Caco-2 (cell line): ENCODE data around the gene CPEB3. TPM values are rescaled to one million over a fixed set of nuclear protein-coding genes. Genes with fewer than 3 reads are reported as not detected.

Source experiments
- BruUV-seq: library from RNA; stranded (reverse); fragments of 400-500 nt; replicated peaks from 2 replicates; lab custom pipeline; 2021; lab: Mats Ljungman, UMichigan
- CTCF ChIA-PET: fragments of 300-600 bp; sonication (Branson Sonifier 250); formaldehyde crosslinking; loops from one replicate; lab custom pipeline; 2022; ENCODE audit warnings: antibody characterized with exemption; lab: Charles Lee
- POLR2A ChIA-PET: fragments of 300-600 bp; sonication (Branson Sonifier 250); formaldehyde crosslinking; loops from one replicate; lab custom pipeline; 2022; ENCODE audit warnings: antibody characterized with exemption; lab: Charles Lee
- DNase-seq, 2 experiments: peaks; one replicate each; pipeline versions ENCODE4 v3.0.0 to v3.0.0-alpha.2; 2020 to 2022
- H3K27me3 ChIP-seq: replicated peaks from 2 replicates; pipeline ENCODE4 v1.6.0; 2011; ENCODE audit warnings: low read length; ENCODE audit not compliant: control insufficient read depth, insufficient read depth
- H3K36me3 ChIP-seq: 2 replicates; pipeline ENCODE4 v1.5.1; 2011; ENCODE audit warnings: low read length; ENCODE audit not compliant: control insufficient read depth, insufficient read depth
- H3K4me1 ChIP-seq: fragments of 250-450 bp; sonication (Bioruptor Pico); 2 replicates; pipeline ENCODE4 v1.5.1; 2020; ENCODE audit warnings: mild to moderate bottlenecking
- H3K4me3 ChIP-seq: 2 replicates; pipeline ENCODE4 v1.5.1; 2011; ENCODE audit warnings: low read depth, mild to moderate bottlenecking, control low read depth, low read length
- H3K9me3 ChIP-seq: fragments of 250-450 bp; sonication (Bioruptor Pico); 2 replicates; pipeline ENCODE4 v1.5.1; 2020; ENCODE audit warnings: mild to moderate bottlenecking, moderate library complexity
- H3K27ac Mint-ChIP-seq: one replicate; pipeline ENCODE4 v1.8.0; 2022; ENCODE audit warnings: mixed read lengths; ENCODE audit not compliant: unreplicated experiment
- H3K27me3 Mint-ChIP-seq: one replicate; pipeline ENCODE4 v1.8.0; 2022; ENCODE audit warnings: mixed read lengths; ENCODE audit not compliant: insufficient read depth, unreplicated experiment
- H3K36me3 Mint-ChIP-seq: one replicate; pipeline ENCODE4 v1.8.0; 2022; ENCODE audit warnings: mild to moderate bottlenecking, mixed read lengths; ENCODE audit not compliant: insufficient read depth, unreplicated experiment
- H3K4me1 Mint-ChIP-seq: one replicate; pipeline ENCODE4 v1.8.0; 2022; ENCODE audit warnings: low read depth, mixed read lengths; ENCODE audit not compliant: unreplicated experiment
- H3K4me3 Mint-ChIP-seq: one replicate; pipeline ENCODE4 v1.8.0; 2022; ENCODE audit warnings: mild to moderate bottlenecking, moderate library complexity, mixed read lengths; ENCODE audit not compliant: unreplicated experiment
- H3K9me3 Mint-ChIP-seq: one replicate; pipeline ENCODE4 v1.8.0; 2022; ENCODE audit warnings: mixed read lengths; ENCODE audit not compliant: unreplicated experiment
- intact Hi-C: fragments of 100-400 bp; cut with micrococcal nuclease; formaldehyde crosslinking; loops from one replicate; pipeline ENCODE4 v1.10.0; 2022; ENCODE audit not compliant: unreplicated experiment
- total RNA-seq: library from RNA; stranded (reverse); gene quantifications from 2 replicates; pipeline ENCODE4 v1.2.3, GENCODE V29; 2022
- TF ChIP-seq, protein P1 (sequence below), 2 experiments: fragments of 200-600 bp in 1 of 2; IDR thresholded peaks; 1 replicate in 1 of 2; 2 replicates in 1 of 2; pipeline versions ENCODE4 v1.5.1 to v1.8.0; 2011 to 2022; ENCODE audit warnings: antibody characterized with exemption in 1 of 2, control low read depth in 1 of 2, inconsistent platforms in 1 of 2, low read depth in 1 of 2, low read length in 1 of 2, mild to moderate bottlenecking in 1 of 2, moderate library complexity in 1 of 2; ENCODE audit not compliant: insufficient read depth in 1 of 2, severe bottlenecking in 1 of 2, unreplicated experiment in 1 of 2

Gene CPEB3
- total RNA-seq, 1 experiment from 2014 or later = 2.3 TPM

- no peaks in the 10 kb centered on the region for H3K27me3 ChIP-seq
- Mint-ChIP-seq H3K36me3 (no peaks in the 10 kb centered on the region), H3K9me3 (no peaks in the 10 kb centered on the region), H3K27ac (no peak overlapping the region), H3K4me3 (no peak overlapping the region), H3K27me3 (no peaks in the 10 kb centered on the region), H3K4me1 (no peaks in the 10 kb centered on the region)
- ChIA-PET CTCF (no interaction called here), POLR2A (no interaction called here)
- no TSS peak for BruUV-seq
- TF ChIP-seq, protein P1, sequence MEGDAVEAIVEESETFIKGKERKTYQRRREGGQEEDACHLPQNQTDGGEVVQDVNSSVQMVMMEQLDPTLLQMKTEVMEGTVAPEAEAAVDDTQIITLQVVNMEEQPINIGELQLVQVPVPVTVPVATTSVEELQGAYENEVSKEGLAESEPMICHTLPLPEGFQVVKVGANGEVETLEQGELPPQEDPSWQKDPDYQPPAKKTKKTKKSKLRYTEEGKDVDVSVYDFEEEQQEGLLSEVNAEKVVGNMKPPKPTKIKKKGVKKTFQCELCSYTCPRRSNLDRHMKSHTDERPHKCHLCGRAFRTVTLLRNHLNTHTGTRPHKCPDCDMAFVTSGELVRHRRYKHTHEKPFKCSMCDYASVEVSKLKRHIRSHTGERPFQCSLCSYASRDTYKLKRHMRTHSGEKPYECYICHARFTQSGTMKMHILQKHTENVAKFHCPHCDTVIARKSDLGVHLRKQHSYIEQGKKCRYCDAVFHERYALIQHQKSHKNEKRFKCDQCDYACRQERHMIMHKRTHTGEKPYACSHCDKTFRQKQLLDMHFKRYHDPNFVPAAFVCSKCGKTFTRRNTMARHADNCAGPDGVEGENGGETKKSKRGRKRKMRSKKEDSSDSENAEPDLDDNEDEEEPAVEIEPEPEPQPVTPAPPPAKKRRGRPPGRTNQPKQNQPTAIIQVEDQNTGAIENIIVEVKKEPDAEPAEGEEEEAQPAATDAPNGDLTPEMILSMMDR (IDR thresholded peaks at IDR 0.05; ENCODE audit: insufficient read depth in 1 of 2, low read depth in 1 of 2, low read length in 1 of 2, severe bottlenecking in 1 of 2, unreplicated experiment in 1 of 2) = no peak
- no peak for DNase-seq
- H3K36me3 ChIP-seq = no peaks in the 10 kb centered on the region
- intact Hi-C loops = no loop called here
- H3K4me1 ChIP-seq = no peaks in the 10 kb centered on the region
- no peak overlapping the region for H3K4me3 ChIP-seq
- no peaks in the 10 kb centered on the region for H3K9me3 ChIP-seq
Observed at GRCh38 chr10:92068900-92069299, 222.0 kb downstream of the CPEB3 start.

DNA sequence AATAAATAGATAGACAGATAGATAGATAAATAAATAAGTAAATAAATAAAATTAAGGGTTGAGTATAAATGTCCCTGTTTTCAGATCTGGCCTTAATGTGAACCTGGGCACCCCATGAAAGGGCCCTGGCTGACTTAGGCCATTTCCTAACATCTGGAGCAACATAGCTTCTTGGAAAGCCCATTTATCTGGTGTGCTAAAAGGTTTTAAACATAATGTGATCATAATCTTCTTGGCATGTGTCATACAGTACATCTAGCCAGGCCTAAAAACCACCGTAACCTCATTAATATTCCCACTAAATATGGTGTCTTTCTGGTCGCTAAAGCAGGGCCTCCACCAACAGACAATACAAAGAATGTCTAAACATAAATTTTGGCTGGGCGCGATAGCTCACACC lies 224.5 kb downstream of the CPEB3 start:
- no peaks in the 10 kb centered on the region for H3K9me3 ChIP-seq
- ChIA-PET CTCF (no interaction called here), POLR2A (no interaction called here)
- DNase-seq = no peak
- TF ChIP-seq, protein P1 (IDR thresholded peaks at IDR 0.05; ENCODE audit: insufficient read depth in 1 of 2, low read depth in 1 of 2, low read length in 1 of 2, severe bottlenecking in 1 of 2, unreplicated experiment in 1 of 2) = no peak
- no TSS peak for BruUV-seq
- H3K27me3 Mint-ChIP-seq = no peaks in the 10 kb centered on the region
- no peak overlapping the region for H3K4me3 Mint-ChIP-seq
- no peaks in the 10 kb centered on the region for H3K4me1 ChIP-seq
- H3K4me3 ChIP-seq = no peak overlapping the region
- H3K9me3 Mint-ChIP-seq = no peaks in the 10 kb centered on the region
- no peaks in the 10 kb centered on the region for H3K36me3 Mint-ChIP-seq
- intact Hi-C loops = no loop called here
- H3K36me3 ChIP-seq = no peaks in the 10 kb centered on the region
- H3K27me3 ChIP-seq = no peaks in the 10 kb centered on the region
- H3K27ac Mint-ChIP-seq = no peak overlapping the region
- no peaks in the 10 kb centered on the region for H3K4me1 Mint-ChIP-seq

- Histone ChIP-seq H3K9me3 (no peaks in the 10 kb centered on the region), H3K36me3 (no peaks in the 10 kb centered on the region), H3K27me3 (no peaks in the 10 kb centered on the region), H3K4me3 (no peak overlapping the region), H3K4me1 (no peaks in the 10 kb centered on the region)
- Mint-ChIP-seq H3K4me3 (no peak overlapping the region), H3K27me3 (no peaks in the 10 kb centered on the region), H3K4me1 (no peaks in the 10 kb centered on the region), H3K9me3 (no peaks in the 10 kb centered on the region), H3K36me3 (no peaks in the 10 kb centered on the region), H3K27ac (no peak overlapping the region)
- POLR2A ChIA-PET = no interaction called here
- no TSS peak for BruUV-seq
- intact Hi-C loops = no loop called here
- TF ChIP-seq, protein P1 (IDR thresholded peaks at IDR 0.05; ENCODE audit: insufficient read depth in 1 of 2, low read depth in 1 of 2, low read length in 1 of 2, severe bottlenecking in 1 of 2, unreplicated experiment in 1 of 2) = no peak
- CTCF ChIA-PET = interaction anchor here (0.6 kb wide), 1 partner anchor 313 kb away, joined by 3 read pairs; no protein-coding TSS in a partner anchor
- DNase-seq = no peak
Observed at GRCh38 chr10:92064506-92064905, 226.4 kb downstream of the CPEB3 start.
